ENCODE results near the gene RGL2.

- no peak for TF ChIP-seq GATA2 (IDR thresholded peaks at IDR 0.05; ENCODE audit: low read depth, low read length)
- no peak for TF ChIP-seq GATA3 (IDR thresholded peaks at IDR 0.05; ENCODE audit: low read depth, low read length)
Observed at GRCh38 chr6:33335916-33336315, 37.2 kb upstream of the RGL2 start.

Data from SH-SY5Y (cell line).